Fibroblast of mammary gland (primary cell): ENCODE data around the gene SLC46A3.

Experiments used
- DNase-seq: peaks from one replicate; pipeline ENCODE4 v3.0.0-alpha.2; 2010; ENCODE audit warnings: low read depth
- H3K4me3 ChIP-seq: 2 replicates; pipeline ENCODE4 v1.5.1; 2011; ENCODE audit warnings: low read depth, mild to moderate bottlenecking, low read length, moderate library complexity; ENCODE audit not compliant: control insufficient read depth
- CTCF ChIP-seq: conservative IDR thresholded peaks from 2 replicates; pipeline ENCODE4 v1.5.1; 2011; ENCODE audit warnings: low read depth, low read length, inconsistent platforms; ENCODE audit not compliant: control insufficient read depth, insufficient read depth

The SLC46A3 gene

GRCh38 chr13:28734906-28735305 lies 16.1 kb upstream of the SLC46A3 start:
- no peak overlapping the region for H3K4me3 ChIP-seq
- TF ChIP-seq CTCF: no peak
- no peak for DNase-seq

GRCh38 chr13:28730762-28731161 lies 12.0 kb upstream of the SLC46A3 start:
- no peak overlapping the region for H3K4me3 ChIP-seq
- no peak for DNase-seq
- TF ChIP-seq CTCF: no peak

- TF ChIP-seq CTCF: no peak
- H3K4me3 ChIP-seq: no peak overlapping the region
- DNase-seq: no peak
These were observed 10.8 kb upstream of the SLC46A3 start for GRCh38 chr13:28729541-28729940.

- H3K4me3 ChIP-seq: no peak overlapping the region
- no peak for DNase-seq
- TF ChIP-seq CTCF: no peak
These were observed 9.9 kb upstream of the SLC46A3 start for GRCh38 chr13:28728642-28729041.

- DNase-seq: no peak
- H3K4me3 ChIP-seq: no peak overlapping the region
- TF ChIP-seq CTCF: no peak
These were observed 6.4 kb upstream of the SLC46A3 start for GRCh38 chr13:28725046-28725610.

- no peak for DNase-seq
- TF ChIP-seq CTCF: no peak
- H3K4me3 ChIP-seq: no peak overlapping the region
These were observed 5.0 kb upstream of the SLC46A3 start for GRCh38 chr13:28723806-28724205.

GRCh38 chr13:28719227-28720055 lies 671 bp upstream of the SLC46A3 start:
- peak; percentile 68 for DNase-seq
- TF ChIP-seq CTCF: no peak
- peak overlapping the region; percentile 55 for H3K4me3 ChIP-seq
